NB4 (cell line): ENCODE data around the gene GDF10.

Experiments used
- POLR2A ChIP-seq: IDR thresholded peaks from 2 replicates; pipeline ENCODE4 v1.6.1; 2011; ENCODE audit warnings: mild to moderate bottlenecking; ENCODE audit not compliant: insufficient read length; ENCODE audit errors: extremely low read depth
- TF ChIP-seq, protein P1 (sequence below): IDR thresholded peaks from one replicate; pipeline ENCODE4 v1.5.1; 2012; ENCODE audit warnings: low read depth, low read length
- TF ChIP-seq, protein P2 (sequence below): IDR thresholded peaks from 2 replicates; pipeline ENCODE4 v1.6.1; 2011; ENCODE audit warnings: low read depth, low read length

DNA sequence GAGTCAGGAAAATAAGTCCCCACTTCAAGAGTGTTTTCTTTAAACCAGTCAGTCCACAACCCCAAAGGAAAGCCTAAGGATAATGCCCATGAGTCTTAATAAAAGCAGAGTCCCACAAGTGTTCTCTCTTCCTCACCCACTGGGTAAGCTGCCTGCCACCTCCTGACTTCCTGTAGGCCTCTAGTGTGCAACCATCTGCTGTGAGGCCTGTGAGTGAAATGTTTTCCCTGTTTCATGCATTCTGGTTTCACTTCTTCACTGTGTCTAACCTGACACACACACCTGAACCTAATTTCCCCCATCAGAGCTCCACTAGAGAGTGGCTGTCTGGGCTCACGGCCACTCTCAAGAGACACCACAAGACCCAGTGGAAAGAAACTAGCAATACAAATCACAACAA is 38.9 kb upstream of the GDF10 start:
- TF ChIP-seq, protein P1, sequence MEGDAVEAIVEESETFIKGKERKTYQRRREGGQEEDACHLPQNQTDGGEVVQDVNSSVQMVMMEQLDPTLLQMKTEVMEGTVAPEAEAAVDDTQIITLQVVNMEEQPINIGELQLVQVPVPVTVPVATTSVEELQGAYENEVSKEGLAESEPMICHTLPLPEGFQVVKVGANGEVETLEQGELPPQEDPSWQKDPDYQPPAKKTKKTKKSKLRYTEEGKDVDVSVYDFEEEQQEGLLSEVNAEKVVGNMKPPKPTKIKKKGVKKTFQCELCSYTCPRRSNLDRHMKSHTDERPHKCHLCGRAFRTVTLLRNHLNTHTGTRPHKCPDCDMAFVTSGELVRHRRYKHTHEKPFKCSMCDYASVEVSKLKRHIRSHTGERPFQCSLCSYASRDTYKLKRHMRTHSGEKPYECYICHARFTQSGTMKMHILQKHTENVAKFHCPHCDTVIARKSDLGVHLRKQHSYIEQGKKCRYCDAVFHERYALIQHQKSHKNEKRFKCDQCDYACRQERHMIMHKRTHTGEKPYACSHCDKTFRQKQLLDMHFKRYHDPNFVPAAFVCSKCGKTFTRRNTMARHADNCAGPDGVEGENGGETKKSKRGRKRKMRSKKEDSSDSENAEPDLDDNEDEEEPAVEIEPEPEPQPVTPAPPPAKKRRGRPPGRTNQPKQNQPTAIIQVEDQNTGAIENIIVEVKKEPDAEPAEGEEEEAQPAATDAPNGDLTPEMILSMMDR, result no peak
- no peak for TF ChIP-seq POLR2A
- TF ChIP-seq, protein P2, sequence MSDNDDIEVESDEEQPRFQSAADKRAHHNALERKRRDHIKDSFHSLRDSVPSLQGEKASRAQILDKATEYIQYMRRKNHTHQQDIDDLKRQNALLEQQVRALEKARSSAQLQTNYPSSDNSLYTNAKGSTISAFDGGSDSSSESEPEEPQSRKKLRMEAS, result peak; percentile 56
